IPS DF 6.9 (cell line): ENCODE measurements around the gene TECPR1.

Experiments used
- DNase-seq: peaks from one replicate; pipeline ENCODE4 v3.0.0-alpha.2; 2013; ENCODE audit warnings: low read depth, low spot score
- H3K27ac ChIP-seq: one replicate; pipeline ENCODE4 v1.5.1; 2013; ENCODE audit warnings: low read length, control low read depth
- H3K27me3 ChIP-seq: 2 replicates; pipeline ENCODE4 v1.6.1; 2013; ENCODE audit warnings: mild to moderate bottlenecking, low read length; ENCODE audit not compliant: control insufficient read depth, insufficient read depth
- H3K36me3 ChIP-seq: 2 replicates; pipeline ENCODE4 v1.6.1; 2013; ENCODE audit warnings: low read length; ENCODE audit not compliant: control insufficient read depth, insufficient read depth
- H3K4me1 ChIP-seq: 2 replicates; pipeline ENCODE4 v1.6.1; 2013; ENCODE audit warnings: low read length; ENCODE audit not compliant: control insufficient read depth, insufficient read depth
- H3K4me3 ChIP-seq: 2 replicates; pipeline ENCODE4 v1.5.1; 2013; ENCODE audit warnings: mild to moderate bottlenecking, low read length
- H3K9me3 ChIP-seq: 2 replicates; pipeline ENCODE4 v1.6.1; 2013; ENCODE audit warnings: low read length, inconsistent platforms; ENCODE audit not compliant: control insufficient read depth, insufficient read depth
- WGBS: extraction: QIAGEN DNeasy Blood & Tissue Kit; methylation state at CpG from one replicate; pipeline ENCODE4 v1.1.7; 2013; ENCODE audit warnings: mixed read lengths, missing lambda C conversion rate; ENCODE audit not compliant: insufficient read length, insufficient coverage; 5-methylcytosine and 5-hydroxymethylcytosine counted together

TECPR1 gene

DNA sequence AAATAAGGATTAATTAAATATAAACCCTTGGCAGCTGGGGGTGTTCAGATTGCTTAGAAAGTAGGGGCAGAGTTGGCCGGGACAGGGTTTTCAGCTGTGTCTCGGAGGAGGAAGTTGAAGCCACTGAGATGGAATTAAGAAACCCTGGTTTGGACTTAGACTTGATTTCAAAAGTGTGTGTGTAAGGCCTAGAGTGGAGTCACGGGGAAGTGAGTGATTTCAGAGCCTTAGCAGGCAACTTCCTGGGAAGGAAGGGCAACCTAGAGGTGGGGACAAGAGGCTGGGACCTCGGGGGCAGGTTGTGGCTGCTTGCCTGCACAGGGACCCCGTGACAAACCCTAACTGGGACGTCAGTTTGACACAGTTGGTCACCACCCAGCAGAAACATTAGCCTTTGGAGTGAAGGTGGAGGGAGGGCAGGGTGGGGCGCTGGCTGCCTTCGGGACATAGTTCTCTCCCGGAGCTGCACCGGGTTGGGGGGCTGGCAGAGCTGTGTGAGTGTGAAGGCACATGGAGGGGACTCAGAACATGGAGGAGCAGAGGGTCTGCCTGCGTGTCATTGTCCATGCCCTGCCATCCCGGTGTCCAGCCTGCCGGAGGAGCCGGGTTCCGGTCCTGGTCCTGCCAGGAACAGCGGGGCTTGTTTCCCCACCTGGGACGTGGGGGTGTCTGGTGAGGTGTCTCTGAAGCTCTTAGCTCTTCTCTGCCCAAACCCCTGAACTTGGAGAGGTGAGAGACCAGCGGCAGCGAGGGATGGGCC lies 31.3 kb upstream of the TECPR1 start:
- no CpG with 5 or more reads among the region's 19 CpGs for WGBS
- Histone ChIP-seq H3K4me3 (no peak overlapping the region), H3K27ac (no peak overlapping the region), H3K36me3 (peaks cover 4% of the 10 kb centered on the region; the same call in 1 of the 2 replicates), H3K27me3 (no peaks in the 10 kb centered on the region), H3K4me1 (peaks cover 15% of the 10 kb centered on the region), H3K9me3 (no peaks in the 10 kb centered on the region)
- no peak for DNase-seq

DNA sequence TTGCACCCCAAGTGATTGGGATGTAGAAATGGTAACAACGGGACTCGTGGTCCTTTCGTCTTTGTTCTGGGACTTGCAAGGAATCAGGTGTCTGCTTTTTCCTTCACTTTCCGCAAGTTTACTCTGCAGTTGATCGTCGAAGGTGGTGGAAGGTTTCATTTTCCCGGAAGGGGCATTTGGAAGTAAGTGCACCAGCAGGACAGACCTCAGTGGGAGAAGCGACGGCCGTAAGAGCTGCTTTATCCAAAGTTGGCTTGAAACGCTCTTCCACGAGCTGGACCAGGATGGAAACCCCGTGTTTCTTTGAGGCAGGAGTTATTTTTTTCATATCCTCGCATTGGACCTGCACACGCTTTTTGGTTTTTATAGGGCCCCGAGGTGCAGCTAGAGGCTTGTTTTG lies 30.7 kb upstream of the TECPR1 start:
- Histone ChIP-seq H3K9me3 (no peaks in the 10 kb centered on the region), H3K36me3 (peaks cover 4% of the 10 kb centered on the region; the same call in 1 of the 2 replicates), H3K27me3 (no peaks in the 10 kb centered on the region), H3K27ac (no peak overlapping the region), H3K4me1 (peaks cover 13% of the 10 kb centered on the region), H3K4me3 (peak overlapping the region; percentile 58; the same call in 1 of the 2 replicates)
- no CpG with 5 or more reads among the region's 16 CpGs for WGBS
- no peak for DNase-seq

DNA sequence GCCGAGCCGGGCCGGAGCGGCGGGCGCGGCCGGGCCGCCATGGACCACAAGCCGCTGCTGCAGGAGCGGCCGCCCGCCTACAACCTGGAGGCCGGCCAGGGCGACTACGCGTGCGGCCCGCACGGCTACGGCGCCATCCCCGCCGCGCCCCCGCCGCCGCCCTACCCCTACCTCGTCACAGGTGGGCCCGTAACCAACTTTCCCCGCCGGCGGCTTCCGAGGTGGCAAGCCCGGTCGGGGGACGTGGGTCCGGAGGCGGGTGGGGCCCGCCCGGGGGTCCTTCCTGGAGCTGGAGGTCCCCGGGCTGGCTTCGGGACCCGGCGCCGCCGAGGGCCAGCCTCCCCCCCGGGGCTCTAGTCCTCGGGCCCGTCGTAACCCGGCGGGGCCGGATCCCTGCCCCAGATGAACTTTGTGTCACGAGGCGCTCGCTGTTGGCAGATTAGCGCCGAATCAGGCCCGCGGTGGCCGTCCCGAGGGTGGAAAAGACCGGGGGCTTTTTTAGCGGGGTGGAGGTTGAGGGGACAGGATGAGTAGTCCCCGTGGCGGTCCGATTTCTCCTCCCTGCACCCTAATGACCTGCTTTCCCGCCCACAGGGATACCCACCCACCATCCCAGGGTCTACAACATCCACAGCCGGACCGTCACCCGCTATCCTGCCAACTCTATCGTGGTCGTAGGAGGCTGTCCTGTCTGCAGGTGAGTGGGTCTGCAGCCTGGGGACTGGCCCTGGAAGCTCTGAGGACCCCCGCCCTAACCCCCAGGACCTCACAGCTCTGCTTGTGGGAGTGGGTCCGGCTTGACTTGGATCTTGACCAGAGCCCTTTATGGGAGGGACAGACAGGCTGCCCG lies 29.9 kb upstream of the TECPR1 start:
- peak overlapping the region; percentile 58 for H3K4me3 ChIP-seq

DNA sequence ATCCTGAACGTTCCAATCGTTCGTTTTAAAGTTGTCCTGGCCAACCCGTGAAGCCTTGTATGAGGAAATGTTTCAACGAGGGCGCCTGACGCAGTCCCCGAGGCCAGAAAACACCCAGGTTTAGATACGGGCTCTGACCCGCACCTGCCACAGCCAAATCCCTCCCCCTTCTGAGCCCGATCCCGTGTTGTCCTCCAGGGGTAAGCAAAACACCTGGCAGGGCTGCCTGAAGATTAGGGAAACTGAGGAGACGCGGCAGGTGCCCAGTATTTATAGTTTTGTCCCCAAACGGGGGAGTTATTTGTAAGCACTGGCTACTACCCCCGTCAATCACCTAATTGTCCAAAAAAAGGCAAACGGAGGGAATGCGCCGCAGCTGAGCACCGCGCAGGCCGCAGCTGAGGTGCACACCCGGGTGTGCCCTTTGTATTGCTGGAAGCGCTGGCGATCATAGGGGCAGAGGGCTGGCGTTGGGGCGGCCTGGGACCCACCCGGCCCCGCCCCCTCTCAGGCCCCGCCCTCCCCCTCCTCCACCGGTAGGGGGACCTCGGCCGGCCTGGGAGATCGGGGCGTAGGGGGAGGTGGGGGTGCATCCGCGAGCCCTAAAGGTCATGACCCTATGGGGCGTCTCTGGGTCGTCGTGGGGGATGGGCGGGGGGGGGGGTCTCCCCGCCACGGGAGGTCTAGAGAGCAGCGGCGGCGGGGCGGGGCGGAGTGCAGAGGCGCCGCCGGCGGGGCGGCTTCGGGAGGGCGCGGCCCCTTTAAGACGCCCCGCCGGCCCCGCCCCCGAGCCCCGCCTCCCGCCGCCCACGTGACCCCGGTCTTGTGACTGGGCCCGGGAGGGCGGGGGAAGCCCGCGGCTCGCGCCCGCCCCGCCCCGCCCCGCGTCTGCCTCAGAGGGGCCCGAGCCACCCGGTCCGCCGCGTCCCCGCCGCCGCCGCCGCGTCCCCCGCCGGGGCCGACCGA lies 29.0 kb upstream of the TECPR1 start, which contains the start of gene BRI3:
TSS of gene BRI3 (plus strand) at position 896 of the 966 bp plus-strand sequence. CDS start 110 bp downstream, outside the sequence.
- Histone ChIP-seq H3K36me3 (peaks cover 4% of the 10 kb centered on the region; the same call in 1 of the 2 replicates), H3K27me3 (no peaks in the 10 kb centered on the region), H3K4me1 (peaks cover 10% of the 10 kb centered on the region), H3K27ac (no peak within 1 kb of the TSS), H3K4me3 (peak within 1 kb of the TSS; percentile 58), H3K9me3 (no peaks in the 10 kb centered on the region)
- no CpG with 5 or more reads among the region's 92 CpGs for WGBS
- DNase-seq: peak; percentile 45

More for the DNA sequence above, 29.9 kb upstream of the TECPR1 start:
- Histone ChIP-seq H3K4me1 (peaks cover 13% of the 10 kb centered on the region), H3K27me3 (no peaks in the 10 kb centered on the region), H3K36me3 (peaks cover 4% of the 10 kb centered on the region; the same call in 1 of the 2 replicates), H3K27ac (no peak overlapping the region), H3K9me3 (no peaks in the 10 kb centered on the region)
- WGBS: no CpG with 5 or more reads among the region's 77 CpGs
- no peak for DNase-seq

DNA sequence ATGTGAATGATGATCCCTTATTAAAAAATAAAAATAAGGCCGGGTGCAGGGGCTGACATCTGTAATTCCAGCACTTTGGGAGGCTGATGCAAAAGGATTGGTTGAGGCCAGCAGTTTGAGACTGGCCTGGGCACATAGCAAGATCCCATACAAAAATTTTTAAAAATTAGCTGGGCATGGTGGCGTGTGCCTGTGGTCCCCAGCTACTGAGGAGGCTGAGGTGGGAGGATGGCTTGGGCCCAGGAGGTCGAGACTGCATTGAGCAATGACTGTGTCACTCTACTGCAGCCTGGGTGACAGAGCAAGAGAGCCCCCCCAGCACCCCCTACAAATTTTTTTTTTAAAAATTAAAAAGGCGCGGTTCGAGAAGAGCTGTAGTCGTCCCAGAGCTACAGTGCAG lies 28.3 kb upstream of the TECPR1 start:
- WGBS: no CpG with 5 or more reads among the region's 7 CpGs
- H3K4me3 ChIP-seq: no peak overlapping the region; the same call in 1 of the 2 replicates
- H3K27me3 ChIP-seq: no peaks in the 10 kb centered on the region
- H3K9me3 ChIP-seq: no peaks in the 10 kb centered on the region
- peaks cover 6% of the 10 kb centered on the region for H3K4me1 ChIP-seq
- H3K27ac ChIP-seq: no peak overlapping the region
- DNase-seq: no peak
- peaks cover 4% of the 10 kb centered on the region; the same call in 1 of the 2 replicates for H3K36me3 ChIP-seq

DNA sequence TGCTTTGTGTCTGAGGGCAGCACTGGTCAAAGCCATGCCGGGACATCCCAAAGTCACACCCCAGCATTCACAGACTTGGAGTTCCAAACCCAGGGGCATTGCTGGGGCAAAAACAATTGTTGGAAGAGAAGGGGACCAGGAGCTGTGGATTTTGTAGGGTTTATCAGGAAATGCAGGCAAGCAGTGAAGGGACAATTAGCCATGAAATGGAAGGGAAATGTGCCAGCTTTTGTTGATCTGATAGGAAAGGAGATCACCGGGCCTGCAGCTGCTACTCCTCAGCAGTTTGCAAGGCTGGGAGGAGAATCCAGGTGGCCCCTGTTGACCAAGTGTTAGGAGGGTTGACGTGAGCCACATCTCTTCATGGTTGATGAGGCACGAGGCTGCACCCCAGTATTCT lies 26.9 kb upstream of the TECPR1 start:
- no peaks in the 10 kb centered on the region for H3K4me1 ChIP-seq
- WGBS: no CpG with 5 or more reads among the region's 4 CpGs
- H3K36me3 ChIP-seq: peaks cover 4% of the 10 kb centered on the region; the same call in 1 of the 2 replicates
- no peak for DNase-seq
- H3K27me3 ChIP-seq: no peaks in the 10 kb centered on the region
- no peak overlapping the region for H3K27ac ChIP-seq
- no peaks in the 10 kb centered on the region for H3K9me3 ChIP-seq
- no peak overlapping the region for H3K4me3 ChIP-seq

DNA sequence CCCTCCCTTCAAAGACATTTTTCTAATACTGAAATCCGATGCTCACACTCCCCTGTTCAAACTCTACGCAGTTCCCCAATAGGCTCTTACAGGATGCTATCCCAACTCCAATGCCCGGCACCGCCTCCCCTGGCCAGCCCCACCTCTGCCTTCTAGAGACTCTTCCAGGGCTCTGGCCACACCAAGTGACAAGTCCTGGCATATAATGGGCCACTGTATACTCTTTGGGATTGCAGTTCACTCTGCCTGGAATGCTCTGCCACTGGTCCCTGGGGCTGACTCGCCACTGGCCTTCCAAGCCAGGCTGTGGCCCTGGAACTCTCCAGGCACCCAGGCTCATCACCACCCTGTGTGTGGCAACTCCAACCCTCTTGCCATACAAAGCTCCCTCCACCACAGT lies 26.4 kb upstream of the TECPR1 start:
- H3K4me3 ChIP-seq: no peak overlapping the region
- H3K27ac ChIP-seq: no peak overlapping the region
- no peaks in the 10 kb centered on the region for H3K9me3 ChIP-seq
- no peaks in the 10 kb centered on the region for H3K27me3 ChIP-seq
- H3K4me1 ChIP-seq: no peaks in the 10 kb centered on the region
- DNase-seq: no peak
- no peaks in the 10 kb centered on the region for H3K36me3 ChIP-seq
- no CpG with 5 or more reads among the region's 5 CpGs for WGBS

DNA sequence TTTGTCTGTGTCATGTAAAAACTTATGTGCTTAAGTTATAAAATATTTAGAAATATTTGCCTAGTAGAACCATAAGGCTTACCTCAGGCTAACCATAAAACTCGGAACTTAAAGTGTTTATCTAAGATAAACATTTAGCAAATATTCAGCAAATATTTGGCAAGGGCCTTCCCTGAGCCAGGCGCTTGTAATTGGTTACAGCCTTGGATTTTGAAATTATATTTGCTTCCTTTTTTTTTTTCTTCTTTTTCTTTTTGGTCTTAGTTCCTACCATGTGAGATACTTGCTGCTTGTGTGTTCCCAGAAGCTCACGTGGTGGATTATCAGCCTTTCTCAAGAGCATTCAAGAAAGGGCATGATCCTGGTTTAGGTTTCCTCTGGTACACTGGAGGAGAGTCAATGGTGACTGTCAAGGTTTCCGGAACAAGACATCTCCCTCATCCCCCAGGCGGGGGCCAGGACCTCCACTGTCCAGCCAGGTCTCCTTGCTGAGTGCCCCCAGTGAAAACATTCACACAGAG lies 24.3 kb upstream of the TECPR1 start:
- no peaks in the 10 kb centered on the region for H3K36me3 ChIP-seq
- no peak overlapping the region for H3K4me3 ChIP-seq
- no peak overlapping the region for H3K27ac ChIP-seq
- WGBS: no CpG with 5 or more reads among the region's 5 CpGs
- no peaks in the 10 kb centered on the region for H3K27me3 ChIP-seq
- DNase-seq: no peak
- no peaks in the 10 kb centered on the region for H3K4me1 ChIP-seq
- no peaks in the 10 kb centered on the region for H3K9me3 ChIP-seq

DNA sequence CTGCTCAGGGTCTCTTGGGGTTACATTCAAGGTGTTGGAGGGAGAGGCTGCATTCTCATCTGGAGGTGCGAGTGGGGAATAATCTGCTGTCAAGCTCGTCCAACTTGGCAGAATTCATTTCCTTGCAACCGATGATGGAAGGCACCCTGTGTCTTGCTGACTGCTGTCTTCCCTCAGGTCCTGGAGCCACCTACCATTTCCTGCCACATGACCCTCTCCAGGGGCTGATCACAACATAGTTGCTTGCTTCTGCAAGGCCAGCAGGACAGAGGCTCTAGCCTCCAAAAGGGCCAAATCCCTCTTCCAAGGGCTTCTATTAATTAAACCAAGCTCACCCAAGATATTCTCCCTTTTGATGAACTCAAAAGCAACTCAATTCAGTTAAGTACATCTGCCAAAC lies 15.3 kb upstream of the TECPR1 start:
- H3K4me1 ChIP-seq: no peaks in the 10 kb centered on the region
- H3K27ac ChIP-seq: no peak overlapping the region
- H3K36me3 ChIP-seq: no peaks in the 10 kb centered on the region
- H3K27me3 ChIP-seq: no peaks in the 10 kb centered on the region
- no peak for DNase-seq
- no peak overlapping the region for H3K4me3 ChIP-seq
- H3K9me3 ChIP-seq: no peaks in the 10 kb centered on the region
- WGBS: no CpG with 5 or more reads among the region's 3 CpGs
